Activated T-cell treated with anti-CD3 and anti-CD28 coated beads, Interleukin-2, amount 50 U/mL, for 72 hours (primary cell): Measurements from ENCODE around the gene TRMT10C. TPM values are rescaled to one million over a fixed set of nuclear protein-coding genes. Genes with fewer than 3 reads are reported as not detected.
A peak's percentile ranks its signal among the peaks of the same experiment; 100 is the strongest.
"Not testable (repeated sequence)": the region's sequence is repeated elsewhere in the genome, so short reads cannot be mapped to it uniquely, and the experiment has no call there.

ENCODE experiments used
- ATAC-seq, 2 donors: fragments of 150-1000 bp; cut with Tn5 transposase; replicated peaks in 1 of 2; 2 replicates each; pipeline ENCODE4 v1.10.0; 2021; ENCODE audit warnings: moderate library complexity in 2 of 2, mild to moderate bottlenecking in 1 of 2
- DNase-seq, 2 donors: peaks; one replicate each; pipeline ENCODE4 v3.0.0; 2021 to 2022; ENCODE audit warnings: mixed read lengths in 1 of 2
- H3K27ac Mint-ChIP-seq: one replicate; pipeline ENCODE4 v1.8.0; 2022; ENCODE audit warnings: mild to moderate bottlenecking, moderate library complexity, mixed read lengths
- H3K27me3 Mint-ChIP-seq: one replicate; pipeline ENCODE4 v1.8.0; 2022; ENCODE audit warnings: low read depth, mixed read lengths
- H3K36me3 Mint-ChIP-seq, 2 donors: one replicate each; pipeline ENCODE4 v1.8.0; 2022; ENCODE audit warnings: mixed read lengths in 2 of 2, mild to moderate bottlenecking in 1 of 2; ENCODE audit not compliant: insufficient read depth in 2 of 2
- H3K4me1 Mint-ChIP-seq: one replicate; pipeline ENCODE4 v1.8.0; 2022; ENCODE audit warnings: low read depth, mixed read lengths
- H3K4me3 Mint-ChIP-seq, 2 donors: one replicate each; pipeline ENCODE4 v1.8.0; 2022; ENCODE audit warnings: mild to moderate bottlenecking in 2 of 2, mixed read lengths in 2 of 2, moderate library complexity in 2 of 2
- H3K9me3 Mint-ChIP-seq, 2 donors: one replicate each; pipeline ENCODE4 v1.8.0; 2022; ENCODE audit warnings: mixed read lengths in 2 of 2
- total RNA-seq, 2 donors: library from RNA; stranded (reverse); gene quantifications; one replicate each; pipeline ENCODE4 v1.2.3, GENCODE V29; 2022

The TRMT10C gene
- total RNA-seq, 2 donors from 2014 or later = 19.3 to 22.0 TPM

DNA sequence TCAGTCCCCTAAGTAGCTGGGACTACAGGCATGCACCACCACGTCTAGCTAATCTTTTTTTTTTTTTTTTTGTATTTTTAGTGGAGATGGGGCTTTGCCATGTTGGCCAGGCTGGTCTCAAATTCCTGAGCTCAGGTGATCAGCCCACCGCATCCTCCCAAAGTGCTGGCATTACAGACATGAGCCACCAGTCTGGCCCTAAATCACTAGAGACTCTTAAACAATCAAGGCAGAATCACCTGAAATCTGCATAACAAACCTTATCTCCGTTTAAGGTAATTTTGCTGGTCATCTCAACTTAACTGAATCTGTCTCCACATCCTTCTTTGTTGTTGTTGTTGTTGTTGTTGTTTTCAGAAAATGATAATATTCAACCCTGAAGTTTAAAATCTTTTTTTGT, 5.6 kb upstream of the TRMT10C start:
- H3K36me3 Mint-ChIP-seq = peaks cover 1 to 4% of the 10 kb centered on the region in 2 donors
- no peaks in the 10 kb centered on the region for H3K27me3 Mint-ChIP-seq
- peaks cover 9% of the 10 kb centered on the region for H3K4me1 Mint-ChIP-seq
- DNase-seq = no peak
- ATAC-seq = no peak
- no peak overlapping the region for H3K27ac Mint-ChIP-seq
- H3K9me3 Mint-ChIP-seq = peaks cover 0 to 1% of the 10 kb centered on the region in 2 donors
- no peak overlapping the region for H3K4me3 Mint-ChIP-seq

DNA sequence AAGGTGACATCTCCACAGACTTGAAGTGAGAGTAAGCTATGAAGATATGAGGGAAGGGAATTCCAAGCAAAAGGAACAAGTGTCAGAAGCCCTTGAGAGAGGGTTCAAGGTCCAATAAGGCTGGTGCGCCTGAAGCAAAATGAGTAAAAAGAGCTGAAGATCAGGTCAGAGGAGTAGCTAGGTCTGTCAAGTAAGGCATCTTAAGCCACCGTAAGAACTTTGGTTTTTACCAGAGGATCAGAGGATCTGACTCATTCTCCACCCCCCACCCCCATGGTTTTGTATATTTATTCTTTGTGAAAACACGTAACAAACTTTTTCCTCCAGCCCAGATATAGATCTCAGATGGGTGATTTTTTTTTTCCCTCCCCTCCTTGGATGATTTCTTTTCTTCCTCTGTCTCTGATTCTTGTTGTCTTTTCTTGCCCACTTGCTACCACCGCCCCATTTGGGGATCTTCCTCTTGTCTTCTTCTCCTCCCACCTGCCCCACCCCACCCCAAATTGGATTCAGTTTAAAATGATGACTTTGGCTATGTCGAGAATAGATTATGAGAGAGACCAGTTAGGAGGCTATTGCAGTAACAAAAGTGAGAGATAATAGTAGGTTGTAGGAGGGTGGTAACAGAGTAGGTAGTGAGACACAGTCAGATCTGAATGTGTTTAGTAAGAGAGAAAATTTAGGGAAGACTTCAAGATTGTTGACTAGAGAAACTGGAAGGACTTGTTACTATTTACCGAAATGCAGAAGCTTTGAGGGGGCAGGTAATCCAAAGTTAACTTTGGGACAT, 6.1 kb downstream of the TRMT10C start:
- Mint-ChIP-seq H3K4me1 (peaks cover 96% of the 10 kb centered on the region), H3K27me3 (no peaks in the 10 kb centered on the region), H3K36me3 (peaks cover 7 to 32% of the 10 kb centered on the region in 2 donors), H3K9me3 (no peaks in the 10 kb centered on the region), H3K27ac (peak overlapping the region; percentile 76), H3K4me3 (peak overlapping the region; percentile 66 to 73)
- DNase-seq (peak; percentile 44 to 48), ATAC-seq (peak; percentile 89 to 92)

DNA sequence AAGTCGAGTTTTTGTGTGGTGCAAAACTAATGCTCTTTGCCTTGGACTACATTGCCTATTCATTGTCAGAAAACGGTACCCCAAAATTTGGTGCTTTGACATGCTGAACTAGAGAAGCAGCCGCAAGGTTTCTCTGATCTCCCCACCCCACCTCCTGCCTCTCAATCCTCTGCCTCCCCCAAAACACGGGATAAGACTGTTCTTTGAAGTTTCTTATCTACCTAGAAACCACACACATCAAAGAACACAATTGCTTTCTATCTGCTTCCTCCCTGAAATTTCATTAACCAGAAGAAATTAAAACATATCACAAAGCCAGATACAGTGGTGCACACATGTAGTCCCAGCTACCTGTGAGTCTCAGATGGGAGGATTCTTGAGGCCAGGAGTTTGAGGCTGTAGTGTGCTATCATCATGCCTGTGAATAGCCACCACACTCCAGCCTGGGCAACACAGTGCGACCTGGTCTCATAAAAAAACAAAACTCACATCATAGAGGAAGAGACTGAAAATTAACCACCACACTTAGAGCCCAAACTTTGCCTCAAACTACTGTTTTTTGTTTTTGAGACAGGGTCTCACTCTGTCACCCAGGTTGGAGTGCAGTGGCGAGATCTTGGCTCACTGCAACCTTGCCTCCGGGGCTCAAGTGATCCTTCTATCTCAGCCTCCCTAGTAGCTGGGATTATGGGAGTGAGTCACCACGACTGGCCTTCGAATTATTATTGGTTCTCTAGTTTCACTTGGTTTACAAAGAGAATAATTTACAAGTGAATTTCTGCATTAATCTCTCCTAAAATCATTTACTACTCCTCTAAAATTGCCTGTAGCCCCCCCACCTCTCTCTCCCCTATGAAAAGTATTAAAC, 9.6 kb downstream of the TRMT10C start:
- Mint-ChIP-seq H3K27ac (peak overlapping the region; percentile 92), H3K9me3 (no peaks in the 10 kb centered on the region), H3K4me1 (peaks cover 82% of the 10 kb centered on the region), H3K36me3 (peaks cover 8 to 24% of the 10 kb centered on the region in 2 donors), H3K27me3 (no peaks in the 10 kb centered on the region), H3K4me3 (peak overlapping the region; percentile 59 to 74)
- DNase-seq (no peak), ATAC-seq (no peak)

DNA sequence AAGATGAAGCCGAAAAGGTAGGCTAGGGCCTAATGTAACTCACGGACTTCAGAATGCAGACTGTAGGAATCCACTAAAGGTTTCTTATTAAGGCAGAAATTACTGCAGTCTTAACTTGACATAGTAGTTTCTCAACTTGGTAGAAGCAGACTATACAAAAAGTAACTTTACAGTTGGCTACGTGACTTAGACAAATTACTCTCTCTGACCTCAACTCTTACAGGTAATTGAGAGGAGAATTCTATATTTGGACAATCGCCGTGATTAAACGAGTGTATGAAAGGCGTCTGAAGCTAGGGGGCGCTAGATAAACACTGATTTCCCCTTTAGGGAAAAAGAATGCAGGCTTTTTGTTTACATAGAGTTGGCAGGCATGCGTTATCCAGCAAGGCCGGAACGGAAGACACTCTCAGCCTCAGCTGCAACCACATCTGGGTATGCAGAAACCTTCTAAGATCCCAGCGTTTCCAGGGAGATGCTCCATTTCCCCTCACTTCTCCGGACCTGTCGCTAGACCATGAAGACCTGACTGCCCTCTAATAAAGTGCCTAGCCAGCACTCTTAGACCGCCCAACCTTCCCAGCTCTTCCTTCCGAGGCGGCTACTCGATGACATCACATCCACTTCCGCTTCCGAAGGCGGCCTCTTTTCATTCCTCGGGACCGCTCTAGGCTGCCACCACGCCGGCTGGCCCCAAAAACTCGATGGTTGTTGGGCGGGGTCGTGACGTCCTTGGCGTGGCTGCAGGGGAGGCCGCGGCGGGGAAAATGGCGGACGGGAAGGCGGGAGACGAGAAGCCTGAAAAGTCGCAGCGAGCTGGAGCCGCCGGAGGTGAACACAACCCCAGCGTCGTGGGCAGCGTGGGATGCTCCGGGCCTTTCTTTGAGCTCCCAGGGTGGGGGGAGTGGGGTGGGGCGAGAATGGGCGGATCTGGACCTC, 12.1 kb downstream of the TRMT10C start, which contains the start of gene PCNP:
PCNP (plus strand) TSS at position 732 of the 939 bp plus-strand sequence; CDS start at position 768, 36 bp downstream.
- Mint-ChIP-seq H3K4me3 (peak within 1 kb of the TSS; percentile 85 to 93), H3K36me3 (peaks cover 7 to 18% of the 10 kb centered on the region in 2 donors), H3K27me3 (no peaks in the 10 kb centered on the region), H3K4me1 (peaks cover 80% of the 10 kb centered on the region), H3K9me3 (no peaks in the 10 kb centered on the region), H3K27ac (peak within 1 kb of the TSS; percentile 97)
- ATAC-seq = peak; percentile 85 to 87
- DNase-seq = peak; percentile 99 to 100

DNA sequence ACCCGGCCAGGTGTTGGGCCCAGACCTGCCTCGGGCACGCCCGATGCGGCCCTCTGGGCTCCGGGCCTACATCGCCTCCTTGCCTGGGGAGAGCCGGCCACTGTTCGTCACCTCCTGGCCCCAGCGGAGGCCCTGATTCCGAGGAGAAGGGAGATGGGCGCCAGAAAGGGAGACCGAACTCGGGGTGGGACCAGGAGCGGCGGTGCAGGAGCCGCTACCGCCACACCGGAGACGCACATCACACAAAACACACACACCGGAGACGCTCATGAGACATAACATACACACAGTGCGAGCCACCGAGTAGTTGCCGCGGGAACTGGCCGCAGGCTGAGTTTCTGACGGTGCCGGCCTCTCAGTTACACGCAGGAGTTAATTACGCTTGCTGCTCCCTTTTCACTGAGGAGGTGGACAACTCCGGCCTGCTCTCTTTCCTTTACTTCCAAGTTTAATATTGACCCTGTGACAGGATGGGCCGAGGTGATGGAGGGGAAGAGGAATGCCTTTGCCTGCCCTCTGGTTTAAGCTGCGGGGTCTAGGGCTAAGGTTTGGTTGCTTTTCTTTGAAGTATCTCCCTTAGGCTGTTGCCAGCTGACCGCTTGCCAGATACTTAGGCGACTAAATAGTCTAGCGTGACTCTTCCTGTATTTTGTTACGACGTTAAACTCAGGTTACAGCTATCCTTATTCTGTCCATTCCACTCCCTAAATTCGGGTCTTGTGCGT, 12.9 kb downstream of the TRMT10C start:
- ATAC-seq (peak; percentile 56 to 61), DNase-seq (peak; percentile 57 to 64)
- no peaks in the 10 kb centered on the region for H3K27me3 Mint-ChIP-seq
- H3K4me3 Mint-ChIP-seq = peak overlapping the region; percentile 85 to 93
- H3K27ac Mint-ChIP-seq = peak overlapping the region; percentile 97
- H3K36me3 Mint-ChIP-seq = peaks cover 7 to 22% of the 10 kb centered on the region in 2 donors
- H3K4me1 Mint-ChIP-seq = peaks cover 84% of the 10 kb centered on the region
- no peaks in the 10 kb centered on the region for H3K9me3 Mint-ChIP-seq

DNA sequence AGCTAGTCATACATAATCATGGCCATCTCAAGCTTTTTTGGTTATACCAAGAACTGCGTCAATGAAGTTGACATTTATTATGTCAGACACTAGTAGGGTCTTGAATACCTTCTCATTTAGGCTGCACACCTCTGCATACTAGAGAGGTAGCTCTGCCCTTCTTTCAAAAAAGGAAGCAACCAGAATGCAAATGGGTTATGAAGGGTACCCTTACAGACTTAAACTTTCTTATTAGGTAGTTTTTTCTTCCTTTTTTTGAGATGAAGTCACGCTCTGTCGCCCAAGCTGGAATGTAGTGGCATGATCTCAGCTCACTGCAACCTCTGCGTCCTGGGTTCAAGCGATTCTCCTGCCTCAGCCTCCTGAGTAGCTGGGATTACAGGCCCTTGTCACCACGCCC, 15.6 kb downstream of the TRMT10C start:
- Mint-ChIP-seq H3K4me3 (peak overlapping the region; percentile 45 to 48), H3K4me1 (peaks cover 62% of the 10 kb centered on the region)

DNA sequence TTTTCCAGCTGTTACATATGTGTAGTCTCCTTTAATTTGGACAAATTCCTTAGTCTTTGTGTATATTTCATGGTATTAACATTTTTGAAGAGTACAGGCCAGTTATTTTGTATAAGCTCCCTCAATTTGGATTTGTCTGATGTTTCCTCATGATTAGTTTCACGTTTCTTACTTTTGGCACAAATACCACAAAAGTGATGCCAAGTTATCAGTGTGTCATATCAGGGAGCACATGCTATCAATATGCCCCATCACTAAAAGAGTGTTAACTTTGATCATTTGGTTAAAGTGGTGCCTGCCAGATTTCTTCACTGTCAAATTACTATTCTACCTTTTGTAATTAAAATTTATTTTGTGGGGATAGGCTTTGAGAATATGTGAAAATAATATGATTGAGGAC, 26.9 kb downstream of the TRMT10C start:
- Mint-ChIP-seq H3K9me3 (no peaks in the 10 kb centered on the region), H3K4me1 (peaks cover 32% of the 10 kb centered on the region), H3K4me3 (no peak overlapping the region), H3K27ac (peak overlapping the region; percentile 75), H3K27me3 (no peaks in the 10 kb centered on the region), H3K36me3 (peaks cover 7 to 33% of the 10 kb centered on the region in 2 donors)
- DNase-seq (no peak), ATAC-seq (no peak)

More for the DNA sequence above, 15.6 kb downstream of the TRMT10C start:
- DNase-seq = no peak
- no peak for ATAC-seq
- no peaks in the 10 kb centered on the region for H3K27me3 Mint-ChIP-seq
- peak overlapping the region; percentile 28 for H3K27ac Mint-ChIP-seq
- peaks cover 9 to 27% of the 10 kb centered on the region in 2 donors for H3K36me3 Mint-ChIP-seq
- no peaks in the 10 kb centered on the region for H3K9me3 Mint-ChIP-seq

DNA sequence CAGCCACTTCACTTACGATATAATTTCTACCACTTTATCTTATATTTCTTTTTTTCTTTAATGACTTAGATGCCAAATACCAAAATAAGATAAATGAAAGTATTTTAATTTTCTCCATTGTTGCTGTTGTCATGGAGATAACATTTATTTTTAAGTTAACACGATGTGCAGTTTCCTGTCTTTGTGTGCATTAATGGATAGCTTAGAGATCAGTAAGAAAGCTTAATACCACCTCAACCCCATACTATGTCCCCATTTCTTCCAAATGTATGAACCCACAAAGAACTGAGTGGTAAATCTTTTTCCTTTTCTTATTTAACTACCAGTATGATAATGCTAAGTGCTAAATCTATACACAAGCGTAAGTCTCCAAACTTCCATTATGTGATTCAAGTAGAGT, 29.4 kb downstream of the TRMT10C start:
- Mint-ChIP-seq H3K27ac (no peak overlapping the region), H3K4me1 (peaks cover 13% of the 10 kb centered on the region), H3K36me3 (peaks cover 4 to 28% of the 10 kb centered on the region in 2 donors), H3K27me3 (no peaks in the 10 kb centered on the region), H3K4me3 (no peak overlapping the region), H3K9me3 (no peaks in the 10 kb centered on the region)
- no peak for ATAC-seq
- DNase-seq = no peak

DNA sequence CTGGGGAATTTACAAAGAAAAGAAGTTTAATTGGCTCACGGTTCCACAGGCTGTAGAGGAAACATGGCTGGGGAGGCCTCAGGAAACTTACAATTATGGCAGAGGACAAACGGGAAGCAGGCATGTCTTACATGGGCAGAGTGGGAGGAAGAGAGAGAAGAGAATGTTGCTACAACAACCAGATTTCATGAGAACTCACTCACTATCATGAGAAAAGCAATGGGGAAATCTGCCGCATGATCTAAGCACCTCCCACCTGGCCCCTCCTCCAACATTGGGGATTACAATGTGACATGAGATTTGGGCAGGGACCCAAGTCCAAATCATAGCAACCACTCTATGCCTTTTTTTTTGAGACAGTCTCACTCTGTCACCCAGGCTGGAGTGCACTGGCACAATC, 41.1 kb downstream of the TRMT10C start:
- ATAC-seq = no peak
- H3K27me3 Mint-ChIP-seq = no peaks in the 10 kb centered on the region
- H3K36me3 Mint-ChIP-seq = peaks cover 0 to 8% of the 10 kb centered on the region in 2 donors
- peaks cover 9% of the 10 kb centered on the region for H3K4me1 Mint-ChIP-seq
- no peak for DNase-seq
- H3K9me3 Mint-ChIP-seq = peaks cover 0 to 1% of the 10 kb centered on the region in 2 donors
- no peak overlapping the region for H3K27ac Mint-ChIP-seq
- H3K4me3 Mint-ChIP-seq = no peak overlapping the region

DNA sequence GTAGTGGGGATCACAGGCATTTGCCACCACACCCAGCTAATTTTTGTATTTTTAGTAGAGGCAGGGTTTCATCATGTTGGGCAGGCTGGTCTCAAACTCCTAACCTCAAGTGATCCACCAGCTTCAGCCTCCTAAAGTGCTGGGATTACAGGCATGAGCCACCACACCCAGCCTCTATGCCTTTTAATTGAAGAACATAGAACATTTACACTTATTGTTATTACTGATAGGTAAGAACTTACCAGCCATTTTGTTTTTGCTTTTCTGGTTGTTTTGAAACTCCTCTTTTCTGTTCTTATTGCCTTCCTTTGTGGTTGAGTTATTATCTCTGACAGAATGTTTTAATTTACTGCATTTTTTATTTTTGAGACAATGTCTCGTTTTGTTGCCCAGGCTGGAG, 41.5 kb downstream of the TRMT10C start:
- DNase-seq (no peak), ATAC-seq (no peak)
- Mint-ChIP-seq H3K27me3 (no peaks in the 10 kb centered on the region), H3K4me3 (no peak overlapping the region), H3K4me1 (peaks cover 9% of the 10 kb centered on the region), H3K27ac (no peak overlapping the region), H3K9me3 (peaks cover 0 to 1% of the 10 kb centered on the region in 2 donors), H3K36me3 (peaks cover 0 to 8% of the 10 kb centered on the region in 2 donors)

DNA sequence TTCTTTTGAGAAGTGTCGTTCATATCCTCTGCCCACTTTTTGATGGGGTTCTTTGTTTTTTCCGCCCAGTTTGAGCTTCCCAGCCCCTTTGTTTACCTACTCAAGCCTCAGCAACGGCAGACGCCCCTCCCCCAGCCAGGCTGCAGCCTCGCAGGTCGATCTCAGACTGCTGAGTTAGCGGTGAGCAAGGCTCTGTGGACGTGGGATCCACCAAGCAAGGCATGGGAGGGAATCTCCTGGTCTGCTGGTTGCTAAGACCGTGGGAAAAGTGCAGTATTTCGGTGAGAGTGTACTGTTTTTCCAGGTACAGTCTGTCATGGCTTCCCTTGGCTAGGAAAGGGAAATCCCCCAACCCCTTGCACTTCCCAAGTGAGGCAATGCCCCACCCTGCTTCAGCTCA, 43.7 kb downstream of the TRMT10C start:
- H3K27ac Mint-ChIP-seq, H3K4me3 Mint-ChIP-seq, H3K36me3 Mint-ChIP-seq, DNase-seq, H3K9me3 Mint-ChIP-seq, H3K27me3 Mint-ChIP-seq, ATAC-seq, H3K4me1 Mint-ChIP-seq: not testable (repeated sequence)

DNA sequence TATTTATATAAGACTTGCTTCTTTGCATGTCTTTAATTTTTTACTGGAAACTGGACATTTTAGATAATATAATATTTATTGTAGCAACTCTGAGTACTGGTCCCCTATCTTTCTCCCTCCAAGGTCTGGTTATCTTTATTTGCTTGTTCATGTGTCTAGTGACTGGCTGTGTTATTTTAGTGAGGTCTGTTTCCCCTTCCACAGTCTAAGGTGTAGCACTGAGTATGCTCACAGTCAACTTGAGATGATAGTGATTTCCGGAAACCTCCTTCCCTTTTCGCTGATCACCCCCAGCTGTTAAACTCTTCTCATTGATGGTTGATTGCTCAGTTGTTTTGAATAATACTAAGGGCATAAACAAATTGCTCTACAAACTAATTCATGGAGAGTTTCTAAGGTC, 49.4 kb downstream of the TRMT10C start:
- Mint-ChIP-seq H3K4me3 (no peak overlapping the region), H3K4me1 (no peaks in the 10 kb centered on the region), H3K27me3 (no peaks in the 10 kb centered on the region), H3K9me3 (no peaks in the 10 kb centered on the region), H3K36me3 (no peaks in the 10 kb centered on the region), H3K27ac (no peak overlapping the region)
- no peak for DNase-seq
- peak in 1 of 2 donors; percentile 29 for ATAC-seq
